Endothelial cell of umbilical vein (primary cell): ENCODE measurements around the gene LAMTOR5. TPM values are rescaled to one million over a fixed set of nuclear protein-coding genes. Genes with fewer than 3 reads are reported as not detected.

Experiments used
- BruUV-seq: library from RNA; stranded (reverse); fragments of 400-500 nt; replicated peaks from 2 replicates; lab custom pipeline; 2021; lab: Mats Ljungman, UMichigan
- CTCF ChIA-PET: fragments of 300-600, 350-600 bp; sonication (Branson Sonifier 250); formaldehyde crosslinking; loops from one replicate; lab custom pipeline; 2021; ENCODE audit warnings: antibody characterized with exemption, inconsistent platforms; lab: Charles Lee
- POLR2A ChIA-PET: fragments of 300-600, 350-600 bp; sonication (Branson Sonifier 250); formaldehyde crosslinking; loops from one replicate; lab custom pipeline; 2021; ENCODE audit warnings: antibody characterized with exemption, inconsistent platforms; lab: Charles Lee
- DNase-seq: peaks from one replicate; pipeline ENCODE4 v3.0.0-alpha.2; 2011; ENCODE audit warnings: low read depth, low spot score
- FAIRE-seq: peaks from 2 replicates; lab custom pipeline; 2011; peaks lifted over from hg19 to GRCh38; lab: Jason Lieb, UNC
- H2AFZ ChIP-seq: 2 replicates; pipeline ENCODE4 v1.6.0; 2012; ENCODE audit warnings: low read depth, low read length, control low read depth, inconsistent platforms
- H3K27ac ChIP-seq: 2 replicates; pipeline ENCODE4 v1.5.1; 2011; ENCODE audit warnings: low read depth, mild to moderate bottlenecking, control low read depth, low read length, moderate library complexity; ENCODE audit not compliant: insufficient read depth
- H3K27me3 ChIP-seq, 2 experiments: 2 replicates each; pipeline versions ENCODE4 v1.6.0 to v1.6.1; 2011; ENCODE audit warnings: low read length in 2 of 2, mixed read lengths in 1 of 2; ENCODE audit not compliant: control insufficient read depth in 2 of 2, insufficient read depth in 2 of 2
- H3K36me3 ChIP-seq, 2 experiments: 2 replicates in 1 of 2; 3 replicates in 1 of 2; pipeline ENCODE4 v1.5.1; 2011; ENCODE audit warnings: low read length in 2 of 2, mild to moderate bottlenecking in 1 of 2, moderate library complexity in 1 of 2; ENCODE audit not compliant: control insufficient read depth in 2 of 2, insufficient read depth in 2 of 2; ENCODE audit errors: extremely low read depth in 1 of 2
- H3K4me1 ChIP-seq: 3 replicates; pipeline ENCODE4 v1.5.1; 2011; ENCODE audit warnings: mild to moderate bottlenecking, low read length; ENCODE audit not compliant: control insufficient read depth, insufficient read depth; ENCODE audit errors: extremely low read depth
- H3K4me2 ChIP-seq: 2 replicates; pipeline ENCODE4 v1.6.1; 2011; ENCODE audit warnings: low read length, control low read depth, mixed read lengths; ENCODE audit not compliant: insufficient read depth
- H3K4me3 ChIP-seq, 3 experiments: fragments of 200-600 bp in 1 of 3; sonication (generic), shearing (Covaris generic) in 1 of 3; replicated peaks in 1 of 3; 2 replicates each; pipeline ENCODE4 v1.5.1; 2011 to 2016; ENCODE audit warnings: control low read depth in 3 of 3, low read length in 3 of 3, mild to moderate bottlenecking in 2 of 3, inconsistent platforms in 1 of 3, low read depth in 1 of 3, moderate library complexity in 1 of 3; ENCODE audit not compliant: insufficient read depth in 1 of 3
- H3K79me2 ChIP-seq: 2 replicates; pipeline ENCODE4 v1.6.0; 2012; ENCODE audit warnings: low read length, inconsistent platforms; ENCODE audit not compliant: control insufficient read depth, insufficient read depth
- H3K9ac ChIP-seq: replicated peaks from 2 replicates; pipeline ENCODE3; 2011; ENCODE audit warnings: low read length, control low read depth; ENCODE audit not compliant: insufficient read depth; ENCODE audit errors: extremely low read depth
- H3K9me1 ChIP-seq: replicated peaks from 3 replicates; pipeline ENCODE4 v1.6.0; 2011; ENCODE audit warnings: mild to moderate bottlenecking, low read length; ENCODE audit not compliant: control insufficient read depth, insufficient read depth; ENCODE audit errors: extremely low read depth
- H3K9me3 ChIP-seq: replicated peaks from 2 replicates; pipeline ENCODE4 v1.5.1; 2012; ENCODE audit warnings: low read length, inconsistent platforms; ENCODE audit not compliant: control insufficient read depth, insufficient read depth
- H4K20me1 ChIP-seq: replicated peaks from 2 replicates; pipeline ENCODE3; 2011; ENCODE audit warnings: mild to moderate bottlenecking, low read length; ENCODE audit not compliant: control insufficient read depth, insufficient read depth; ENCODE audit errors: extremely low read depth
- CTCF ChIP-seq, 2 donors: IDR thresholded peaks; 1 replicate in 1 of 2; 2 replicates in 1 of 2; pipeline ENCODE4 v1.5.1; 2011; ENCODE audit warnings: low read length in 2 of 2, mild to moderate bottlenecking in 2 of 2, moderate library complexity in 2 of 2, control low read depth in 1 of 2, inconsistent platforms in 1 of 2, low read depth in 1 of 2; ENCODE audit not compliant: insufficient read depth in 1 of 2; ENCODE audit errors: extremely low read depth in 1 of 2
- EZH2 ChIP-seq: IDR thresholded peaks from 2 replicates; pipeline ENCODE4 v1.6.1; 2012; ENCODE audit warnings: borderline replicate concordance, low read depth, mild to moderate bottlenecking, moderate library complexity, low read length, inconsistent platforms; ENCODE audit not compliant: severe bottlenecking
- FOS ChIP-seq: IDR thresholded peaks from 2 replicates; pipeline ENCODE4 v1.6.1; 2011; ENCODE audit warnings: mild to moderate bottlenecking, low read length, moderate library complexity, borderline replicate concordance; ENCODE audit not compliant: insufficient read depth
- GATA2 ChIP-seq: IDR thresholded peaks from 2 replicates; pipeline ENCODE4 v1.7.0; 2011; ENCODE audit warnings: low read depth, mild to moderate bottlenecking, moderate library complexity, mixed read lengths, low read length; ENCODE audit not compliant: insufficient read length, insufficient read depth
- MYC ChIP-seq: IDR thresholded peaks from one replicate; pipeline ENCODE4 v1.6.1; 2011; ENCODE audit warnings: mild to moderate bottlenecking, low read depth, low read length
- POLR2AphosphoS5 ChIP-seq: IDR thresholded peaks from 2 replicates; pipeline ENCODE4 v1.6.1; 2012; ENCODE audit warnings: low read depth, mild to moderate bottlenecking, control low read depth, low read length, moderate library complexity; ENCODE audit not compliant: insufficient read depth
- dilution Hi-C: fragments of 300-500 bp; cut with MboI; formaldehyde crosslinking; loops from one replicate; pipeline ENCODE4 v1.15.0; 2019; ENCODE audit warnings: low sequenced_read_pairs; ENCODE audit not compliant: extremely low pct_ligation_motif_present
- intact Hi-C: fragments of 100-400 bp; cut with micrococcal nuclease; formaldehyde crosslinking; loops from one replicate; pipeline ENCODE4 v1.10.0; 2022
- polyA plus RNA-seq, 4 experiments: library from polyadenylated mRNA; depleted of rRNA in 3 of 4; stranded (reverse) in 3 of 4; unstranded in 1 of 4; fragments of >200 nt; gene quantifications; 2 replicates each; pipeline versions ENCODE4 v1.2.1 to v1.2.3, GENCODE V29; 2011 to 2012; ENCODE audit warnings: missing spikeins in 1 of 4
- total RNA-seq: library from RNA; stranded (reverse); gene quantifications from 2 replicates; pipeline ENCODE4 v1.2.3, GENCODE V29; 2021

Gene LAMTOR5
- total and polyA plus RNA-seq, 2 donors (not counting 3 experiments of a cell fraction or from before 2014, with no cell fraction given), result 150 to 503 TPM

- peak; percentile 26 for FAIRE-seq
- Histone ChIP-seq H3K9me1 (no peaks in the 10 kb centered on the region), H3K9ac (no peak overlapping the region), H3K36me3 (no peaks in the 10 kb centered on the region), H3K27ac (no peak overlapping the region), H3K4me1 (peaks cover 2% of the 10 kb centered on the region), H3K79me2 (no peaks in the 10 kb centered on the region), H2AFZ (no peak overlapping the region), H3K9me3 (no peaks in the 10 kb centered on the region), H3K4me2 (peak overlapping the region; percentile 17), H3K27me3 (no peaks in the 10 kb centered on the region), H4K20me1 (no peaks in the 10 kb centered on the region), H3K4me3 (peak overlapping the region in 1 of 3 experiments; percentile 11)
- CTCF ChIA-PET, result interaction anchor here (1.5 to 1.6 kb wide), 3 partner anchors 70 to 106 kb away, joined by 3 to 5 read pairs (median 3); no protein-coding TSS in a partner anchor
- TF ChIP-seq MYC (no peak), POLR2AphosphoS5 (no peak), GATA2 (no peak), CTCF (IDR thresholded peaks at IDR 0.05; ENCODE audit: extremely low read depth in 1 of 2, insufficient read depth in 1 of 2, low read depth in 1 of 2, low read length in 2 of 2) (no peak), EZH2 (no peak), FOS (no peak)
- no TSS peak for BruUV-seq
- POLR2A ChIA-PET, result no interaction called here
- intact Hi-C loops (no loop called here), dilution Hi-C loops (no loop called here)
- DNase-seq, result peak; percentile 37
Measured at GRCh38 chr1:110390096-110390495, 17.4 kb downstream of the LAMTOR5 start.
